GM21576 (cell line): ENCODE results near the gene ZDHHC11.
"Not testable (repeated sequence)": the region's sequence is repeated elsewhere in the genome, so short reads cannot be mapped to it uniquely, and the experiment has no call there.

Source experiments
- ATAC-seq: cut with Tn5 transposase; IDR thresholded peaks from one replicate; pipeline ENCODE4 v1.9.1; 2021; ENCODE audit warnings: mild to moderate bottlenecking, moderate library complexity; ENCODE audit not compliant: unreplicated experiment

ZDHHC11 gene

DNA sequence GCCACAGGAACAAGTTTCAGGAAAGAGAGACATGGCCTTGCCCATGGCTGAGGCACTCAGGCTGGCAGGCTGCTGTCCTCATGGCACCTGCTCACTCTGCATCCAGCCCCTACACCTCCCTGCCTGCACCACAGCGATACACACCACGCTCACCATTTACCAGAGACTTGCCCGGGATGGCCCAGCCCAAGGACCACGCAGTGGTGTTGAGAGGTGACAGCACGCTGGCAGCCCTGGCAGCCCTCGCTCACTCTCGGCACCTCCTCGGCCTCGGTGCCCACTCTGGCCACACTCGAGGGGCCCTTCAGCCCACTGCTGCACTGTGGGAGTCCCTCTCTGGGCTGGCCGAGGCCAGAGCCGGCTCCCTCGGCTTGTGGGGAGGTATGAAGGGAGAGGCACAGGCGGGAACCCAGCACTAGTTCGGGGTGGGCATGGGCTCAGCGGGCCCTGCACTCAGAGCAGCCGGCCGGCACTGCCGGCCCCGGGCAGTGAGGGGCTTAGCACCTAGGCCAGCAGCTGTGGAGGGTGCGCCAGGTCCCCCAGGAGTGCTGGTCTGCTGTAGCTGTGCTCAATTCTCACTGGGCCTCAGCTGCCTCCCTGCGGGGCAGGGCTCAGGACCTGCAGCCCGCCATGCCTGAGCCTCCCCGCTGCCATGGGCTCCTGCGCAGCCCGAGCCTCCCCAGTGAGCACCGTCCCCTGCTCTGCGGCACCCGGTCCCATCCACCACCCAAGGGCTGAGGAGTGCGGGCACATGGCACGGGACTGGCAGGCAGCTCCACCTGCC lies 86.6 kb downstream of the ZDHHC11 start:
- ATAC-seq = no peak

- no peak for ATAC-seq
Observed at GRCh38 chr5:763397-763796, 87.4 kb downstream of the ZDHHC11 start.

GRCh38 chr5:762996-763395 lies 87.8 kb downstream of the ZDHHC11 start:
- ATAC-seq = not testable (repeated sequence)

DNA sequence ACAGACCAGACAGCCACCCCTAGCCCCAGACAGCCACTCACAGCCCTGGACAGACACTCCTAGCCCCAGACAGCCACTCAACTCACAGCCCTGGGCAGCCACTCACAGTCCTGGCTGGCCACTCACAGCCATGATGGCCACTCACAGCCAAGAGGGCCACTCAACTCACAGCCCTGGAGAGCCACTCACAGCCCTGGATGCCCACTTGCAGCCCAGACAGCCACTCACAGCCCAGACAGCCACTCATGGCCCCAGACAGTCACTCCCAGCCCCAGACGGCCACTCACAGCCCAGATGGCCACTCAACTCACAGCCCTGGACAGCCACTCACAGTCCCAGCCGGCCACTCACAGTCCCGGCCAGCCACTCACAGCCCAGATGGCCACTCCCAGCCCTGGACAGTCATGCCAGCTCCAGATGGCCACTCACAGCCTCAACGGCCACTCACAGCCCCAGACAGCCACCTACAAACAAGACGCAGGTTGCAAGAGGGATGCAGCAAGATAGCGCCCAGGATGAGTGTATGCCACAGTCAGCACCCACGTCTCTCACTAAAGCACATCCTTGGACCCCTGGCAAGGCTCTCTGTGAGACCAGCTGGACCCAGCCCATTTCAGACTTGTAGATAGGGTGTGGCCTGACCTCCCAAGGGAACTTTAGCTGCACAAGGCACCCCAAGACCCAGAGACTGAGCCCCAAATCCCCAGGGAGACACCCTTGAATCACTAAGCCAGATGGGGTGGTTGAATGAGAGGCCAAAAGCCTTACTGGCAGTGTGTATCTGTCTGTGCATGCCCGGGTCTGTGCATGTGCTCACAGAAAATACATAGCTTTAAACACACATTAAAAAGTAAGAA lies 88.7 kb downstream of the ZDHHC11 start:
- ATAC-seq = no peak

GRCh38 chr5:761059-761771 lies 89.6 kb downstream of the ZDHHC11 start:
- ATAC-seq = no peak

DNA sequence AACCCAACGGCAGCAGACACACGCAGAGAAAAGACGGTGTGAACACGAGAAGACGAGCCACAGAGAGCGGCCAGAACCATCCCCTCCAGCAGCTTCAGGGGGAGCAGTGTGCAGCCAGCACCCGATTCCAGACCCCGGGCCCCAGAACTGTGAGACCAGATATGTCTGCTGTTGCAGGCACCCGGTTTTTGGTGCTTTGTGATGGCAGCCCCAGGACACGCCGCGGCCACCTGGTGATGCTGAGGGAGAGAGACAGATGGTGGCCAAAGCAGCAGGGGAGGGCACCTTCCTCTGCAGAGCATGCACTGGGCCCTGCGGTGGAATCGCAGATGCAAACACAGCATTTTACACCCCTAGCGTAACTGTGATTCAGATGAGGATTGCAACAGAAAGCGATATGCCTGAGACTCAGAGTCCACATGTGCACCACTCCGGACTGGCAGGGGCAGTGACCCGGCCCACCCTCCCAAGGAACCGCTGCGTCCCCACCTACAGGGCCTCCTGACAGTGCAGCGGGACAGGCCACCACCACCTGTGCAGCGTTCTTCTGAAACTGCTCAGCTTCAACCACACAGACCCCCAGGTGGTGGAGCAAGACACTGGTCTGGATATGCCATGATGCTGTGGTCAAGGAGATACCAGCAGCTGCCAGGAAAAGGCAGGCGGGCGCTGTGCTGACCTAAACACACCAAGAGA lies 90.3 kb downstream of the ZDHHC11 start:
- no peak for ATAC-seq

- no peak for ATAC-seq
Observed at GRCh38 chr5:759781-760362, 90.9 kb downstream of the ZDHHC11 start.

DNA sequence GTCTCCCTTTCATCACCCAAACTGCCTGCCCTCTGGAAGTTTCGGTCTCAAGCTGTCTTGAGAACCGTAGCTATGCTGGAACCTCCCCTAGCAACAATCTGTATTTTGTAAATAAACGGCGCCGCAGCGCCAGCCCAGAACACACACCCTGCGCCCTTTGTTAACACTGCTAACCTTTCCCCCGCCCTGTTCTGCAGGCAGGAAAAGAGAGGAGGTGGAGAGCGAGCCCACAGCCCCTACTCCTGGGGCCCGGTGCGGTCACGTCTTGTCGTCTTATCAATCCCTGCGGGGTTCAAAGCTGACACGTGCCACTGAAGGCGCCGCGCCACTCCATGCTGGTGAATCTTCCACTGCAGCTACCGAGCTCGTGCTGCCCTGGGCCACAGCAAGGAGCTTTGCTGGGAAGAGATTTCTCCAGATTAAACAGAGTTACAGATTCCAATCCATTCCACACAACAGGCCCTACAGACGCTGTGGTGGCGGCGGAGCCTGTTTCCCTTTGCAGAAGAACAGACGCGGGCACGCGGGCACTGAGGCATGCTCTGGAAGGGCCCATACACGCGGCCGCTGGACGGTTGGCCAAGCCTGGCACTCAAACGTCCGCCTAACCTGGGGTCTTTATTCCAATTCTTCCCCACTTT lies 91.6 kb downstream of the ZDHHC11 start:
- no peak for ATAC-seq

- ATAC-seq = no peak
Observed at GRCh38 chr5:758698-759053, 92.1 kb downstream of the ZDHHC11 start.

GRCh38 chr5:757931-758697 lies 92.7 kb downstream of the ZDHHC11 start:
- ATAC-seq = no peak

DNA sequence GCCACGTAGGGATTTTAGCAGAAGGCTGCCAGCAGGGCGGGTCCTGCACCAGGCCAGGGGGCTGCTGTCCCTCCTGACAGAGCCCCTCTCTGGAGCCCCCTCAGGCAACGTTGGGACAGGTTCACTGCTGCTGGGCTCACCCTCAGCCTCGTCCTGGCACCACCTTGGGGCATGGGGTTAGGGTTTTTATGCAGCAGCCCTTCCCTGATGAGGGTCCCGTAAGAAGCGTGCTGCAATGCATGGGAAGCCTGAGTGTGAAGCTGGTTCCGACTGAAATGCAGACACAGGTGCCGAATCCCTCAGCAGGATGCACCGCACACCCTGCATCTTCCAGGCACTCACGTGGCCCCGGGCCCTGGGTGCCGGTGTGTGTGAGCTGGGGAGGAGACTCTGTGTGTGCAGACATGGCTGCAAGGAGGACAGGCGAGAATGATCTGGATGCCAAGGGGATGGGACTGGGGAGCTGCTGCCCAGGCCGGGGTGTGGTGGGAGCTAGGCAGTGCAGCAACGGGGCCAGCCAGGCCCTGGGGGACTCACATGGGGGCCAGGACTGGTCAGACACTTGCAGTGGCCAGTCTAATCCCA lies 93.3 kb downstream of the ZDHHC11 start:
- ATAC-seq = no peak

DNA sequence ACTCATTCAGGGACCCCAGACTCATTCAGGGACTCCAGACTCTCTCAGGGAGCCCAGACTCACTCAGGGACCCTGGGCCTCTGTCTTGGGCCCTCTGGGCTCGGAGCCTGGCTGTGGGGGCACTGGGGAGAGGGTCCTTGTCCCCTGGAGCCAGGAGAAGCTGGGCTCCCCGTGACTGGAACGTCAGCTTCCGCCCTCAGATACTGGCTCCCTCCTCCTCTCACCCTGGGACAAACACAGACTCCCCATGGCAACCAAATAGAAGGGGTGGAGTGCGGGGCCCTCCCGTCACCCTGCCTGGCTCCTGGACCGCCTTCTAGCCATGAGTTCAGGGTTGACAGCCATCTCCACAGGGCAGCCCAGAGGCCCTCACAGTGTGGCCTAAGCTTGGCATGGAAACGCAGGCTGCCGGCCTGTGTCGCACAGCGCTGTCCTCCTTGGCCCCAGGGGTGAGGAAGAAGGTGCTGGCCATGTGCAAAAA lies 93.9 kb downstream of the ZDHHC11 start:
- ATAC-seq = no peak

DNA sequence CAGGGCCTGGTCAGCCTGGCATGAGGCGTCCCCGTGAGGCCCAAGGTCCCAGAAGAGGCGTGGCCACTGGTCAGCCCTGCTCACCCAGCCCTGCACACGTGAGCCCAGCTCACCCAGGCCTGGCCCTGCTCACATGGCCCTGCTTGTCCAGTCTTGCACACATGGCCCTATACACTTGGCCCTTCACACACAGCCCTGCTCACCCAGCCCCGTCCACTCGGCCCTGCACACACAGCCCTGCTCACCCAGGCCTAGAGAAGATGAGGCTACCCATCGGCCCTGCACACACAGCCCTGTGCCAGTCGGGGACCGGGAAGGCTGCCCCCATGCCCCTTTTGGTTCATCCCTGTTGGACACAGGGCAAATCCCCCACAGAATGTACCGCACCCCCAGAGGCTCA lies 94.6 kb downstream of the ZDHHC11 start:
- no peak for ATAC-seq

DNA sequence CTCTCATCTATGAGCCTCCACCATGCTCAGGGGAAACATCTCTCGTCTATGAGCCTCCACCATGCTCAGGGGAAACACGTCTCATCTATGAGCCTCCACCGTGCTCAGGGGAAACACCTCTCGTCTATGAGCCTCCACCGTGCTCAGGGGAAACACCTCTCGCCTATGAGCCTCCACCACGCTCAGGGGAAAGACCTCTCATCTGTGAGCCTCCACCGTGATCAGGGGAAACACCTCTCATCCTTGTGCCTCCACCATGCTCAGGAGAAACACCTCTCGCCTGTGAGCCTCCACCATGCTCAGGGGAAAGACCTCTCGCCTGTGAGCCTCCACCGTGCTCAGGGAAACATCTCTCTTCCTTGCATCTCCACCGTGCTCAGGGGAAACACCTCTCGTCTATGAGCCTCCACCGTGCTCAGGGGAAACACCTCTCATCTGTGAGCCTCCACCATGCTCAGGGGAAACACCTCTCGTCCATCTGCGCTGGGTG lies 96.6 kb downstream of the ZDHHC11 start:
- not testable (repeated sequence) for ATAC-seq

DNA sequence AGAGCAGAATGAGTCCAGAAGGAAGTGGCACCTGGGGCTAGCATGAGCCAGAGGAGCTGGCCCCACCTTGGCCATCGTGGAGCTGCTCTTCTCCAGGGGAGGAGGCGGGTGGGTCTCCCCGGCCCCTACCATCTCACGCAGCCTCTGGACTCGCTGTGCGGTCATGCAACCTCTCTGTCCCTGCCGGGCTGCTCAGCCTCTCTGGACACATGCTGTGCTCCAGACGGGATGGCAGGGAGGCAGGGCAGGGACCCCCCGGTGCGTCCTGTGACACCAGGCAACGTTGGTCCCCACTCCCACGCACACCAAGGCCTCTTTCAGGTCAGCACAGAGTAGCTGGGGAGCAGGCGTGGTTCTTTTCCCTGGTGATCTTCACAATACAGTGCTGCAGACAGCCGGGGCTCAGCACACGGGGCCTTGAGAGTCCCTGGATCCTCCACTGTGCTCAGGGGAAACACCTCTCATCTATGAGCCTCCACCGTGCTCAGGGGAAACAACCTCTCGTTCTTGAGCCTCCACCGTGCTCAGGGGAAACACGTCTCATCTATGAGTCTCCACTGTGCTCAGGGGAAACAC lies 97.1 kb downstream of the ZDHHC11 start:
- not testable (repeated sequence) for ATAC-seq

- ATAC-seq = not testable (repeated sequence)
Observed at GRCh38 chr5:752532-753115, 98.2 kb downstream of the ZDHHC11 start.

DNA sequence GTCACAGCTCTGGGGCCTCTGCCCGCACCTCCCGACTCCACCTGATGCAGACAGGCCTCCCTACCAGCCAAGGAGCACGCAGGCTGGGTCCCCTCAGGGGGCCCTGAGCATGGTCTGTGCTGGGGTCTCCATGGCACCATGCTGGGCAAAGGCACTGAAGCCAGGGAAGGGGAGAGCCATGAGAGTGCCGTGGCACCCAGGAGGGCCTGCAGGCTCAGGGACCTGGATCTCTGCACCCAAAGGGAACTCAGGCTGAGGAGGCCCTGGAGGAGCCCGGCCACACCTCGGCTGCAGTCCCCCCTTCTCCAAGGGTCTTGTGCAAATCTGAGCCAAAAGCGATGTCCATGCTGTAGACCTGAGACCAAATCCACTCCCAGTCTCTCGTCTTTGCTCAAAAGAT lies 98.8 kb downstream of the ZDHHC11 start:
- ATAC-seq = not testable (repeated sequence)

DNA sequence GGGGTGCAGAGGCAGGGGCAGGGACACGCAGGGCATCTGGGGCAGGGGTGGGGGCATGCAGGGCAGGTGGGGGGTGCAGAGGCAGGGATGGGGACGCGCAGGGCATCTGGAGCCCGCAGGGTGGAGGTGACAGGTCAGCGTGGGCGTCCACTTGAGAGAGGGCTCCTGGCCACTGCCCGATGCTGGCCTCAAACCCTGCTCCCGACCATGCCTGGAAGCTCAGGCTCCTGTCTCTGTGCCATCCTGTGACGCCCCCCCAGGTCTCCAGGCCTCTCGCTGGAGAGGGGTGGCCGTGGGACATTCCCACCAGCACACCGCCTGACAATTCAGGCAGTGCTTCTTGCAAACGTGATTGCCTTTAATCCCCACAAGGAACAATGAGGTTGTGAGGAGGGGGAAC lies 99.3 kb downstream of the ZDHHC11 start:
- ATAC-seq = no peak
